HuH-7.5 (cell line): Measurements from ENCODE around the gene PIN4.
"Not testable (repeated sequence)": the region's sequence is repeated elsewhere in the genome, so short reads cannot be mapped to it uniquely, and the experiment has no call there.

Source experiments
- DNase-seq: peaks from one replicate; pipeline ENCODE4 v3.0.0; 2011; ENCODE audit warnings: low spot score

PIN4 gene

DNA sequence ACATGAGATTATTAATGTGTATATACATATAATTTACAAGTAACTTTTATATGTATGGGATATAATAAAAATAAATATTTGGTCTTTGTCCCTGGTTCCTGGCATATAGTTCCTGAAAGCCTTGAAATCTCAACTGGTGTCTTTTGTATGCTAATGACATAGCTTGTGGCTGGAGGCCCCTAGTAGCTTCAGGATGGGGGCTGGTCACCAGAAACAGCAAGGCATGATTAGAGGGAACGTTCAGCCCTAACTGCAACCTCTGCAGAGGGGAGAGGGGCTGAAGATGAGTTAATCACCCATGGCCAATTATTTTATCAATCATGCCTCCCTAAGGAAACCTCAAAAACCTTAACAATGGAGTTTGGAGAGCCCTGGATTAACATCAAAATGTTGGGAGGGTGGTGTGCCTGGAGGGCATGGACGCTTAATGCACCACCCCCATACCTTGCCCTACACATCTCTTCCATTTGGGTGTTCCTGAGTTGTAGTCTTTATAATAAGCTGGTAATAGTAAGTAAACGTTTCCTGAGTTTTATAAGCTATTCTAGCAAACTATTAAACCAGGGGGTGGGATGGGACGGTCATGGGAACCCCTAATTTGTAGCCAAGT is 21.3 kb downstream of the PIN4 start:
- DNase-seq = no peak

DNA sequence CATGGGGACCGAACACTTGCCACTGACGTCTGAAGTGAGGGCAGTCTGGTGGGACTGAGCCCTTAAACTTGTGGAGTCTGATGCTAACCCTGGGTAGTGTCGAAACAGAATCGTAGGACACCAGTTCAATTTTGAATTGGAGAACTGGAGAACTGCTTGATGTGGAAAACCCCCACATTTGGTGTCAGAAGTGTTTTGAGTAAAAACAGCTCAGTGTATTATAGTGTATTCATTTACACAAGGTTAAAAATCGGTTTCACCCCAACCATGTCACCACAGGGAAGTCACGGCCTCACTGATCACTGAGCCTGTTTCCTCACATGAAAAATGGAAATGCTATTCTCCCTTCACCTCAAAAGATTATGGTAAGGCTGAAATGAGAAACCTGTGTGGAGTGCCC is 21.9 kb downstream of the PIN4 start:
- no peak for DNase-seq

DNA sequence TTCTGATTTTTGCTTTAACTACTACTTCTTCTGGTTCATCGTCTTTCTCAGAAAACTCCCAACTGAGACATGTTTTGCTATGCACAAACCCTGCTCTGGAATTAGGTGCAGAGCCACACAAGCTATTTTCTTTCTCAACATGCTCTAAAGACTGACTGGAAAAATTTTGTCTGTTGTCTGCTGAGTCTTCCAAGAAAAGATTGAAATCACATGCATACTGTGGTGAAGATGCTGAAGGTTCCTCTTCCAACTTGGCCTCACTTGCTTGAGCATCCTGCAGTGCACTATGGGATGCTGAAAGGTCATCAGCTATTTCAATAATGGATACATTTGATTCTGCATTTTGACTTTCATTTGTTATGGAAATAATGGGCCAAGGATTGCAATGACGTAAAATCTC is 24.1 kb downstream of the PIN4 start:
- no peak for DNase-seq

DNA sequence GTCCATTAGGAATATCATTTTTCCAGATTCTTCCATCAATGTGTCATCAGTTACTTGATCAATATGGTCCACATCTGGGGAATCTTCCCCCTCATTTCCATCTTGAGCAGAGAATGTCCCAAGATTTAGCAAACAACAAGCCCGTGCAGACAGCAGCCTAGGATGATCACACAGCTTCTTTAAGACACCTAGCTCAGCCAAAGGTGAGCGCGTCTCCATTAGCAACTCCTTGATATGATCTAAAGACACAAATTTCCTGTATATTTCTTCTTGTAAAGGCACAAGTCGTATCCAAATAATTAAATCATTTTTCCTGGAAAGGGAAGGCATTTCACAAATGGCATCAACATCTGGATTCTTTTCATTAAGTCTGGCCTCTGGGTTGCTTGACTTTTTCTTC is 25.8 kb downstream of the PIN4 start:
- DNase-seq = no peak

DNA sequence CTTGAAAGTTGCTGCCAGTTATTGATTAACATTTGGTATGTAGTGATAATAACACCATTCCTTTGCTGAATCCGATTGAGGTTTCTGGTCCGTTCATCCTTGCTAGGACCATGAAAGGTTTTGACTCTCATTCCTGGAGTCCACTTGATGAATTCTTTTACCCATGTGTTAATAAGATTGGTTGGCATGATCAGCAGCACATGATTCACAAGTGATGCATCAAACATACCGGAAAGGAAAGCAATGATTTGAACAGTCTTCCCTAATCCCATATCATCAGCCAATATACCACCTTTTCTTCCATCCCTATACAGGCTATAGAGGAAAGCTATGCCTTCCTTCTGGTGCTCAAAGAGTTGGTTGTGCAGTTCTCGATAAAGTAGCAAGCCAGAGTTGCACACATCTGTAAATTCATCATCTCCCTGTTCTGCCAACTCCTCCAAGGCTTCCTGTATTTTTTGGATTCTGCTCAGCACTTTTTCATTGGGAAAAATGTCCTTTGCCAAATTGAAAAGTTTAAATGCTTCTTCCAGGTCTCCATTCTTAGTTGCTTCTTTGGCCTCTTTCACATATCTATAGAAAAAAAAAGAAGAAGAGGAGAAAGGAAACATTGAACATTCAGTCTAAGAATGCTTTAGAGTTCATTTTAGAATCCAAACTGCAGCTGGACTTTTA is 26.7 kb downstream of the PIN4 start:
- no peak for DNase-seq

DNA sequence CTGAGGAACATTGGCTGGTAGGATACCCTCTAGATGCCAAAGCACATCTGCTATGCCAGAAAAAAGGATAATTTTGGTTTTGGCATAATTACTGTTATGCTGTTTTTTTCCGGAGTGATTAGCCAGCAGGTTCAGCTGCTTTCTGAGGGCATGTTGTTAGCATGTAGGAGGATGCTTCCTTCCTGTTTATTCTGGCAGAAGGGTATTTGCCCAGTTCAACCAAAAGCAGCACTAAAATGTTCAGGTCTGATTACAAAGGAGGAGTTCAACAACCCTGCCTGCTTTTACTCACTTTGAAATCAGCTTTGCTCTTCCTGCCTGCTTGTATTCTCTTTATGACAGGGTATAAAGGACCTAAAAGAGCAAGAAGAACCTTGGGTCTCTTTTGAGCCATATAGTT is 35.4 kb downstream of the PIN4 start:
- DNase-seq = no peak

DNA sequence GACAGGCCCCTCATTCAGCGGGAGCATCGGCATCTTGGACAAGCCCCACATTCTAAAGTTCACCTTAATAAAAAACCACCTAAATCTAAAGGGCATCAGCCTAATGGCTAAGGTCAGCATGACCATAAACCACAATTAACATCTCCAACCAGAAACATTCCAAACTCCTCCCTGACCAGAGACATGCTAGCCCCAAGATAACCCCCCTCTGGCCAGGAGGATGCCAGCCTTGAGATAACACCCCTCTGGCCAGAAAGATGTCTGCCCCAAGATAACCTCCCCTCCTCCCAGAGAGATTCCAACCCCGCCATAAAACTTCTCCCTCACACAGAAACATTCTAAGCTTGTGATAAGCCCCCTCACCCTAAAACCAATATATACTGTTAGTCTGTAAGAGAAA is 38.8 kb downstream of the PIN4 start:
- not testable (repeated sequence) for DNase-seq

DNA sequence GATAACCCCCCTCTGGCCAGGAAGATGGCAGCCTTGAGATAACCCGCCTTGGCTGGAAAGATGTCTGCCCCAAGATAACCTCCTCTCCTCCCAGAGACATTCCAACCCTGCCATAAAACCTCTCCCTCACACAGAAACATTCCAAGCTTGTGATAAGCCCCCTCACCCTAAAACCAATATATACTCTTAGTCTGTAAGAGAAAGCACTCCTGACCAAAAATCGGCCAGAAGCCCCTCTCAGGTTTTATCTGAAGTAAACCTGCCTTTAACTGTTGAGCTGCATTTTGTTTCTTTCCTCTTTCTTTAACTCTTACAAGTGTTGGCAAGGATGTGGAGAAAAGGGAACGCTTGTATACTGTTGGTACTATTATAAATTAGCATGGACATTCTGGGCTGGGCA is 48.7 kb downstream of the PIN4 start:
- no peak for DNase-seq

DNA sequence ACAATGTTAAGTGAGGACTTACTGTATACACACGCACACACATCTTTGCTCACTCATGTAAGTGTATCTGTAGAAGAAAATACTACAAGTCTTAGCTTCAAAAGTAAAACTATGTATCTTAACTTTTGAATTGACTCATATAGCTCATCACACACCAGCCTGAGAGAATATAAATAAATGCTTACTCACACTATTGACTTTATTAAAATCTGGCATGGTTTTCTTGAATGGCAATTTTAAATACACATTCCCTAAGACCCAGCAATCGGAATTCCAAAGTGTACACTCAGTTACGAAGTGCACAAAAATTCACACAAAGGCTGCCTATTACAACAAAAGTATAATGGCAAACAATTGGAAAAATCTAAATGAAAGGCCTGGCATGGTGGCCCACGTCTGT is 55.3 kb downstream of the PIN4 start:
- no peak for DNase-seq

DNA sequence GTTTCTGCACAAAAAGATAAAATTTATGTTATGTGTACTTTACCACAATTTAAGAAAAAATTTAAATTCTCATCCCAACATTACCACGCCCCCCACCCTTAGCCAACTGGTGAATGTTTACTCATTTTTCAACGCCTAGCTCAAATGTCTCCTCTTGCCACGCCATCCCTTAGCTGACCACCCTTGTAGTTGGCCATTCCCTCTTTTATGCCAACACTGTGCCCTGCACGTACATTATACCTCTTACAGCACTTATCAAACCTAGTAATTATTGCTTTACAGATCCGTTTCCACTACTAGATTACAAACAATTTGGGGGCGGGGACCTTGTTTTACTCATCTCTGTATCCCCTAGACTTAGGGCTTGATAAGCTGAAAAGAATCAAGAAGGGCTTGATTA is 56.6 kb downstream of the PIN4 start:
- DNase-seq = no peak

DNA sequence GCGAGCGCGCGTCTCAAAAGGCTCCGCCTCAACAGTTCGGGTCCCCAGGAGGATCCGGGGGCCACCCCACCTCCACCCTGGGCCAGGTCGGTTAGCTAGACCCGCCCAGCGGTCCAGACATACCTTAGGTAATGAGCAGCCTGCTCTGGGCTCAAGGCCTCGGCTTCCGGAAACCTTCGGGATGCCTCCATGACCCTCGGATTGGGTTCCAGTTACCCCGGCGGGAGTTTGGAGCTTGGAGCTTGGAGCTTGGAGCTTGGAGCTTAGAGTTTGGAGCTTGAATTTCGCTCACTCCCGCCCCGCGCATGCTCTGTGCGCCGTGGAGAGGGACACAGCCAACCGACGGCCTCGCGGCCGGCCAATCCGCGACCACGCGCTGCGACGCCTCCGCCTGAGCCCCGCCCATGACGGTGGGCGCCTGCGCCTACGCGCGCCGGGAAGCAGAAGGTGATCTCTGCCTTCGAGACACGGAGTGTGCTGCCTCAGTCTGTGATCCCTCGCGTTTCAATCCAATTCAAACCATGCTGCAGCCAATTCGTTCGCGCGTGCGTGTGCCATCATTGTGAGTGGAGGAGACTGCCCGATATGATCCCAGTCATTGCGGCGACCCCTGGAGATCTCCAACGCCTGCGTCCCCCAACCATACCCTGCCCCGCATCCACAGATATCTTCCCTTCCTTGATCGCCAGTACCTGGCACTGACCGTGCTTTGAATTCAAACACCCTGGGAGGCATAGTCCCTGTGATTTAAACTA is 57.3 kb downstream of the PIN4 start, which contains the start of gene ERCC6L:
ERCC6L (minus strand) TSS at position 307 of the 755 bp plus-strand sequence; CDS start at position 191, 116 bp downstream.
- peak; percentile 84 for DNase-seq

DNA sequence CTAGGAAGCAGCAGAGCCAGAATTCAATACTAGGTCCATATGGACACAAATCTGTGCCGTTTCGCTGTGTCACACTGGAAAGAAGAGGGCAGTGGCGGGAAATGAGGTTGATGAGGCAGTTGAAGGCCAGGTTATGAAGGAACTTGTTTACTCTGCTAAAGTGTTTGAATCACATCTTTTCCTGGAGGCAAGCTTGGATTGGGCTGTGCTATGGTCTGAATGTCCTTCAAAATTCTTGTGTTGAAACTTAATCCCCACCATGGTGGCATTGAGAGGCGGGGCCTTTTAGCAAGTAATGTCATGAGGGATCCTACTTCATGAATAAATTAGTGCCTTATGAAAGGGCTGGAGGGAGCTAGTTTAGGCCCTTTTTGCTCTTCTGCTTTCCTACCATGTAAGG is 59.4 kb downstream of the PIN4 start:
- no peak for DNase-seq

DNA sequence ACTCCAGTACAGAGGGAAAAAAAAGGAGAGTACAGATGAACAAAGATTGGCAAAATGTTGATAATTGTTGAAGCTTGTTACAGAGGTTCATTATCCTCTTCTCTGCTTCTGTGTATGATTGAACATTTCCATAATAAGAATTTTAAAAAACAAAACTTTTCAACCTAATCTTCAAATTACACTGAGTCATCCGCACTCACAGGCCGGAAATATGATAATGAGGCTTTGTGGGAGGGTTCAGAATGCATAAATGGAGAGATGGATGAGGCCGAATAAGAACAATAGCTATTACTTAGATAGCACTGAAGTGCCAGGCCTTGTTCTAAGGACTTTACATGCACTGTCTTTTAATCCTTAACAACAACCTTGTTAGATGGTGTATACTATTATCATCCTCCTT is 61.9 kb downstream of the PIN4 start:
- DNase-seq = no peak

DNA sequence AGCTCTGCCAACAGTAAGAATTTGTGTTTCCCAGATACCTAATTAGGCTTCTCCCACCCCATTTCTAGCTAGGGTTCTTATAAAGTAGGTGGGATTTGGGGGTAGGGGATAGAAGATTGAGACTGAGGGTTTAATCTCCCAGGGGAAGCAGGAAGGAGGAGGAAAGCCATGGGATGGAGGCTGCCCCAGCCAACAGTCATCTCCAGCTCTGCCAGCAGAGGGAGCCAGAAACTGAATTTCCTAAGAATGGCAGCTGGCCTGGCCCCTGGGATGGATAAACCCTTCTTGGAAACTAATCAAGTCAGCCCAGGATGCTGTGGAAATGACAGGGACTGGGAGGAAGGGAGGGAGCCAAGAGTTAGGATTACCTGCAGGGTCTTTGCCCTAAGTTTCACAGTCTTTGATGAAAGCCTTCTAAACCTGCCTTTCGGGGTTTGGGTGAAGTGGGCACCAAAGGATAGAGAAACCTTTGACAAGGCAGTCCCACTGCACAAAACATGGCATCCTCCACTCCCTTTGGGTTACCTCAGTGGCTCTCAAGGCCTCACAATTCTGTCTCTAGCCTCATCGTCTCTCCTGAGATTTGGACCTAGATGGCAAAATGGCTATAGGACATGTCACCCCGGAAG is 64.0 kb downstream of the PIN4 start:
- DNase-seq = peak; percentile 56

DNA sequence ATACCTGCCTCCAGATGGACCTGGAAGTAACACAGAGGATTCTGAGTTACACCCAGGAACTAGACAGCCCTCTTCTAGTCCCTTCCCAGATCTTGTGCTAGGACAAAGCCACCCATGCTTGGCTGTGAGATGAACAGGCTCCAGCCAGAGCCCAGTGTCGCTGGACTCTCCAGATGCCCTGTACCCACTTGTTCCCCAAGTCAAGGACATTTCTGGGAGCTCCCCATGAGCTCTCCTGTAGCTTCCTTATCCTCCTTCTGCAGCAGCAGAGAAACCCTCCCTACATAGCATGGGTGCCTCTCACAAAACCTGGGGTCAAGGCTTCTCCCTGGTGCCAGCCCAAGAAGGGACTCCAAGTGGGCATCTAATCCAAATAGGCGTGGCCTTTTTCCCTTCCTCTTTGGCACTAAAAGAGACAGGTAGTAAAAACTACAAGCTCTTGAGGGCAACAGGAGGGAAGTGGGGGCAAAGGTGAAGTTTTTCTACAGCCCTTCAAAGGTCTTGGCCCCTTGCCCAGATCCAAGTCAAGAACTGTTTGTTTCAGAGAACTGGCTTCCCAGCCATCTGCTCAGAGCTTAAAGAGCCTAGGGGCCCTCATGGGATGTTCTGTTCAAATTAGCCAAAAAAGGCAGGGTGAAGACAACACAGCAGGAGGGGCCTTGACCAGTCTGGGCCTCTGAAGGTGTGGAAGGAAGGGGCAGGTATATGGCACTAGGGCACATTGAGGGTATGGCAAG is 65.8 kb downstream of the PIN4 start:
- DNase-seq = no peak
